Kidney tubule cell (primary cell): ENCODE data around the gene PCK1.
"Not testable (repeated sequence)": the region's sequence is repeated elsewhere in the genome, so short reads cannot be mapped to it uniquely, and the experiment has no call there.

Experiments used
- DNase-seq: peaks from one replicate; pipeline ENCODE4 v3.0.0-alpha.2; 2018; ENCODE audit warnings: low spot score

PCK1 gene

DNA sequence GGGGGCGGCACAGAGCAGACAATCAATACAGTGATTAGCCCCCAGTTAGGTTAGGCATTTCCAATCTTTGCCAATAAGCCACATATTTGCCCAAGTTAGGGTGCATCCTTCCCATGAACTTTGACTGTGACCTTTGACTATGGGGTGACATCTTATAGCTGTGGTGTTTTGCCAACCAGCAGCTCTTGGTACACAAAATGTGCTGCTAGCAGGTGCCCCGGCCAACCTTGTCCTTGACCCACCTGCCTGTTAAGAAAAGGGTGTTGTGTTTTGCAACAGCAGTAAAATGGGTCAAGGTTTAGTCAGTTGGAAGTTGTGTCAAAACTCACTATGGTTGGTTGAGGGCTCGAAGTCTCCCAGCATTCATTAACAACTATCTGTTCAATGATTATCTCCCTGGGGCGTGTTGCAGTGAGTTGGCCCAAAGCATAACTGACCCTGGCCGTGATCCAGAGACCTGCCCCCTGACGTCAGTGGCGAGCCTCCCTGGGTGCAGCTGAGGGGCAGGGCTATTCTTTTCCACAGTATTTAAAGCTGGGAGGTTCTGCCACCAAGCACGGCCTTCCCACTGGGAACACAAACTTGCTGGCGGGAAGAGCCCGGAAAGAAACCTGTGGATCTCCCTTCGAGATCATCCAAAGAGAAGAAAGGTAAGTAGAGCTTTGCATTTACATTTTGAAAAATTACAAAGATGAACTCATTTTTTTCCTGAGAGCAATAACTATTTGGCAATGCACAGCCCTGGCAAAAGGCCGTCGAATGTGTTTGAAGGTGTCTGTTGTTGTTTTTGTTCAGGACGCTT lies at the start of gene PCK1:
PCK1 (plus strand) TSS at position 557 of the 802 bp plus-strand sequence. CDS start 302 bp downstream, outside the sequence.
- DNase-seq = peak; percentile 92

GRCh38 chr20:57511709-57512108 lies 49.2 kb upstream of the PCK1 start:
- DNase-seq = not testable (repeated sequence)

GRCh38 chr20:57512432-57512831 lies 48.5 kb upstream of the PCK1 start:
- DNase-seq = no peak

GRCh38 chr20:57513199-57513598 lies 47.7 kb upstream of the PCK1 start:
- peak; percentile 33 for DNase-seq

GRCh38 chr20:57514273-57514751 lies 46.6 kb upstream of the PCK1 start:
- DNase-seq = peak; percentile 63

GRCh38 chr20:57517904-57518303 lies 43.0 kb upstream of the PCK1 start:
- DNase-seq = no peak

GRCh38 chr20:57522380-57523140 lies 38.4 kb upstream of the PCK1 start:
- DNase-seq = no peak

- DNase-seq = no peak
Observed at GRCh38 chr20:57523782-57524181, 37.1 kb upstream of the PCK1 start.

- DNase-seq = no peak
Observed at GRCh38 chr20:57524511-57525176, 36.3 kb upstream of the PCK1 start, which contains the start of gene CTCFL. TSS of gene CTCFL (minus strand) at chr20:57525140. CDS start at chr20:57524205, 935 bp downstream.

DNA sequence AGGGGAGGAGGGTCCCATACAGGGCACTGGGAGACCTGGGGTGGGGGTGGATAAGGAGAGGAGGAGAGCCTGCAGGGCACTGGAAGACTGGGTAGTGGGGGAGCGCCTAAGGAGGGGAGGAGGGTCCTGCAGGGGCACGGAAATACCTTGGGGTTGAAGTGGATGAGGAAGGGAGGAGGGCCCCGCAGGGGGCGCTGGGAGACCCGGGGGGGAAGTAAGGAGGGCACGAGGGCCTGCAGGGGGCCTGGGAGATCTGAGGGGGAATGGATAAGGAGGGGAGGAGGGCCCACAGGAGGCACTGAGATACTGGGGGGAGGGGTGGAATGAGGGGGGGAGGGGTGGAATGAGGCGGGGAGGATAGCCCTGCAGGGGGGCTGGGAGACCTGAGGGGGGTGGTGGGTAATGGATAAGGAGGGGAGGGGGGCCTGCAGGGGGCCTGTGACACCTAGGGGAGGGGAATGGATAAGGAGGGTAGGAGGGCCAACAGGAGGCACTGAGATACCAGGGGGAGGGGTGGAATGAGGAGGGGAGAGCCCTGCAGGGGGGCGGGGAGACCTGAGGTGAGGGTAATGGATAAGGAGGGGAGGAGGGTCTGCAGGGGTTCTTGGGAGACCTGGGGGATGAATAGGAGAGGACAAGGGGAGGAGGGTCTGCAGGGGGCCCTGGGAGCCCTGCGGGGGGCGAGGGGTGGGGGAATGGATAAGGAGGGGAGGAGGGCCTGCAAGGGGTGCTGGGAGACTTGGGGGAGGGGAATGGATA lies 35.4 kb upstream of the PCK1 start:
- no peak for DNase-seq

DNA sequence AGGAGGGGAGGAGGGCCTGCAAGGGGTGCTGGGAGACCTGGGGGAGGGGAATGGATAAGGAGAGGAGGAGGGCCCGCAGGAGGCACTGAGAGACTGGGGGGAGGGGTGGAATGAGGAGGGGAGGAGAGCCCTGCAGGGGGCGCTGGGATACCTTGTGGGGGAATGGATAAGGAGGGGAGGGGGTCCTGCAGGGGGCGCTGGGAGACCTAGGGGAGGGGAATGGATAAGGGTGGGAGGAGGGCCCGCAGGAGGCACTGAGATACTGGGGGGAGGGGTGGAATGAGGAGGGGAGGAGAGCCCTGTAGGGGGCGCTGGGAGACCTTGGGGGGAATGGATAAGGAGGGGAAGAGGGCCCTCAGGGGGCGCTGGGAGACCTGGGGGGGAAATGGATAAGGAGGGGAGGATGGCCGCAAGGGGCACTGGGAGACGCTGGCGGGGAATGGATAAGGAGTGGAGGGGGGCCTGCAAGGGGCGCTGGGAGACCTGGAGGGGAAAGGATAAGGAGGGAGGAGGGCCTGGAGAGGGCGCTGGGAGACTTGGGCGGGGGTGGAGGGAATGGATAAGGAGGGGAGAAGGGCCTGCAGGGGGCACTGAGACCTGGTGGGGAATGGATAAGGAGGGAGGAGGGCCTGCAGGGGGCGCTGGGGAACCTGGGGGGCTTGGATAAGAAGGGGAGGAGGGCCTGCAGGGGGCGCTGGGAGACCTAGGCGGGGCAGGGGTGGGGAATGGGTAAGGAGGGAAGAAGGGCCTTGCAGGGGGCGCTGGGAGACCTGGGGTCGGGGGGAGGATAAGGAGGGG lies 34.6 kb upstream of the PCK1 start:
- no peak for DNase-seq

- no peak for DNase-seq
Observed at GRCh38 chr20:57526885-57527460, 33.9 kb upstream of the PCK1 start.

GRCh38 chr20:57527728-57528127 lies 33.2 kb upstream of the PCK1 start:
- no peak for DNase-seq

DNA sequence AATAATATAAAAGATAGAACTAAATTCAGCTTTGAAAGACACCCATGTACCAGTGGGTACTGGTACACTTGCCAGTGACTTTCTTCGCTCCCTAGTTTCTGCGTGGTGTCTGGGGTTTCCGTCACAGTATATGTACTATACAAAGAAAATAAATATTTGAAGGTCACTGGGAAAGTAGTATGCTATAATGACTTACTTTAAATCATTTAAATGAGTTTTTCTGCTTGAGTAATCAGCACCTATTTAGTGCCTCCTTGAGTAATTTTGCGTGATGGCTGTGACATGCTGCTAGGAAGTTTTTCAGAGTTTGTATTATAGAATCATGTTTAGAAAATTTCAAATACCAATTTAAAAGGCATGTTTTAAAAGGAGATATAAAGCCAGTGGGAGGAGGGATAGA lies 32.8 kb upstream of the PCK1 start:
- no peak for DNase-seq

DNA sequence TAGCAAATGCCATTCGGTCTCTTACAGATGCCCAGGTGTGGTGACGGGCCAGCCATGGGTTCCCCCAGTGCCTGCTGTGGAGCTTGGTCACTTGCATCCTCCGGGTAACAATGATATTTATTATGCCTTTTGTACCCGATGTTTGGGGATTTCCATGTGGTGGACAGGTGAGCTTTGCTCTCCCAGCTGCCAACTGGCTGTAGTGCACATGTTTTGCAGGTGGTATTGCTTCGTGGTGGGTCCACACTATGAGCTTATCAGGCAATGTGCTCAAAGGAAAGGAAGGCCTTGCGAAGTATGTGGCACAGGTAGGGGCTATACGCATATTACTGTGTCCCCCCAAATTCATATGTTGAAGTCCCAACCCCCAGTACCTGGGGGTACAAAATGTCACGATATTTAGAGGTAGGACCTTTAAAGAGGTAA lies 31.7 kb upstream of the PCK1 start:
- no peak for DNase-seq

GRCh38 chr20:57529810-57530209 lies 31.1 kb upstream of the PCK1 start:
- no peak for DNase-seq

GRCh38 chr20:57530327-57530981 lies 30.5 kb upstream of the PCK1 start:
- no peak for DNase-seq

DNA sequence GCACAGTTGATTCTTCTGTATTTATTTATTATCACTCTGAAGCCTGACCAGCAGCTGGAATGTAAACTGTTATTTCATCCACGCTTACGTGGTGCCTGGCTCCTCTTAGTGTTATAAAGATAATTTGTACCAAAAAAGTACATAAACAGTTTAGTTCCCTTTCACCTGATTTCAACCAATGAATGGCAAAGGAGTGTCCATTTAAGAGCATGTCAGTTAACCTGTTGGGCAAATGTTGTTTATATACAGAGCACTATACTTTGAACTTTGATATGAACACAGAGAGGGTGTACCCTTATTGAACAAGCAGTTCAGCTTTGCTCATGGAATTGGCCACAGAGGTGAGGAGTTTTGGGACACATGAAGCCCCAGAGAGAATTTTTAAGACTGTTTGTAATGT lies 28.8 kb upstream of the PCK1 start:
- no peak for DNase-seq

DNA sequence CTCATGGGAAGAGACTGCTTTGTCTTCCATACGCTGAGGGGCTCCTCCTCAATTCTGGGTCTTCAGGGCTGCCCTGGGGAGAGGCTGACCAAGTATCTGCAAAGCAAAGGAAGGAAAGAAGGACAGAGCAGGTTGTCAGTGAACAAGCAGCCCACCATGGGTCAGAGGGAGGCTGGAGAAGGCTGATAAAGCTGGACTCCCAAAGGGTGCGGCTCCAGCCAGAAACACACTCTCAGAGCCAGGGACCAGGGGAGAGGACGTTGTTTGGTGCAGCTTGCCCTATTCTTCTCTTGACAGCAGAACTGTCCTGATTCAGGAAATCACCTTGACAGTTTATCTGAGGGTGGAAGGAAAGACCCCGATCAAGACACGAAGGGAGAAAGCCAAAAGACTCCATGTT lies 25.6 kb upstream of the PCK1 start:
- DNase-seq = no peak

DNA sequence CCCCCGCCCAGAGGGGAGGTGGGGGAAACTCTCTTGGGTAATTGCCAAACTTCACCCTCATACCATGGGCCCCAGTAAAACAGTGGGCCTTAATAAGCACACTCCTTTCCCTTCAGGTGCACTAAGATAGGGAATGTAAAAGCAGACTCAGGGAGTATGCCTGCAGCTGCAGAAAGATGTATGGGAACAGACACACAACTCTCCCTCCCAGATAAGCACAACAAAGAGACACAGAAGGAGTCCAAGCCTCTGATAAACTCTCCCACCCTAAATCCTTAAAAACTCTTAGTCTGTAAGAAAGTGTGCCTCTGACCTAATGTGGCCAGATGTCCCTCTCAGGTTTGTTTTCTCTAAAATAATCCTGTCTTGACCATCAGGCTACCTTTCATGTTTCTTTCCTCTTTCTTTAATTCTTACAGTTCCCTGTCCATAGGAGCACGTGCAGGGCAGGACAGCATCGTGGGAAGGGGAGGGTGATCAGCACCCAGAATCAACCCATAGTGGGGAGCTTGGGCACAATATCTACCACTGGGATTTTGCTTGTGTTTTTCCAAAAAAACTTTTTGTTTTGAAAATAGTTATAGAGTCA lies 24.7 kb upstream of the PCK1 start:
- no peak for DNase-seq
